Left ventricle myocardium inferior (tissue), 1 donor: Measurements from ENCODE around the gene IMPA2. TPM values are rescaled to one million over a fixed set of nuclear protein-coding genes. Genes with fewer than 3 reads are reported as not detected.
"Not testable (repeated sequence)": the region's sequence is repeated elsewhere in the genome, so short reads cannot be mapped to it uniquely, and the experiment has no call there.

Source experiments
- DNase-seq: peaks from one replicate; pipeline ENCODE4 v3.0.0-alpha.2; 2020
- H3K27ac ChIP-seq: fragments of 200-600 bp; replicated peaks from 2 replicates; pipeline ENCODE4 v1.8.0; 2021
- H3K27me3 ChIP-seq: fragments of 200-600 bp; 2 replicates; pipeline ENCODE4 v1.8.0; 2021; ENCODE audit warnings: low read depth
- H3K36me3 ChIP-seq: fragments of 200-600 bp; 2 replicates; pipeline ENCODE4 v1.8.0; 2021
- H3K4me1 ChIP-seq: fragments of 200-600 bp; 2 replicates; pipeline ENCODE4 v1.8.0; 2021
- H3K4me3 ChIP-seq: fragments of 200-600 bp; 2 replicates; pipeline ENCODE4 v1.8.0; 2021; ENCODE audit warnings: mild to moderate bottlenecking, moderate library complexity
- H3K9me3 ChIP-seq: fragments of 200-600 bp; replicated peaks from 2 replicates; pipeline ENCODE4 v1.8.0; 2021
- CTCF ChIP-seq: fragments of 200-600 bp; IDR thresholded peaks from 2 replicates; pipeline ENCODE4 v1.8.0; 2021; ENCODE audit warnings: antibody characterized with exemption, mild to moderate bottlenecking, borderline replicate concordance
- intact Hi-C: fragments of 100-400 bp; cut with micrococcal nuclease; formaldehyde crosslinking; loops from one replicate; pipeline ENCODE4 v1.11.0; 2022
- total RNA-seq: library from RNA; stranded (reverse); fragmentation: NEBNext Ultra II Directional; extraction: Animal tissue kit (Norgen Biotek cat#: 25700); gene quantifications from one replicate; pipeline ENCODE4 v1.2.1, GENCODE V29; 2021
- donor health status: DM: no; HTN: yes; CAD: no; lungs with severe emphysema.

IMPA2 gene
- total RNA-seq, 1 donor from 2014 or later = 51.5 TPM

- TF ChIP-seq CTCF = peak; percentile 46
- intact Hi-C loops, H3K36me3 ChIP-seq, DNase-seq, H3K4me1 ChIP-seq, H3K27me3 ChIP-seq, H3K9me3 ChIP-seq, H3K27ac ChIP-seq: not testable (repeated sequence)
- H3K4me3 ChIP-seq = peak overlapping the region; percentile 32
Measured at GRCh38 chr18:12068316-12068949, 87.1 kb downstream of the IMPA2 start.

GRCh38 chr18:12068950-12069320 is 87.6 kb downstream of the IMPA2 start:
- intact Hi-C loops = no loop called here
- Histone ChIP-seq H3K4me3 (peak overlapping the region; percentile 32), H3K36me3 (no peaks in the 10 kb centered on the region), H3K4me1 (no peaks in the 10 kb centered on the region), H3K27me3 (peaks cover 4% of the 10 kb centered on the region), H3K27ac (no peak overlapping the region), H3K9me3 (no peaks in the 10 kb centered on the region)
- no peak for TF ChIP-seq CTCF
- DNase-seq = no peak

- intact Hi-C loops, H3K4me1 ChIP-seq, H3K27ac ChIP-seq, DNase-seq, H3K4me3 ChIP-seq, H3K36me3 ChIP-seq, H3K9me3 ChIP-seq, H3K27me3 ChIP-seq: not testable (repeated sequence)
Measured at GRCh38 chr18:12071066-12071465, 89.8 kb downstream of the IMPA2 start.

GRCh38 chr18:12072996-12073395 is 91.7 kb downstream of the IMPA2 start:
- H3K36me3 ChIP-seq = no peaks in the 10 kb centered on the region
- H3K9me3 ChIP-seq = no peaks in the 10 kb centered on the region
- no peak for DNase-seq
- TF ChIP-seq CTCF = no peak
- no peak overlapping the region for H3K4me3 ChIP-seq
- no peak overlapping the region for H3K27ac ChIP-seq
- H3K4me1 ChIP-seq = no peaks in the 10 kb centered on the region
- peaks cover under 1% of the 10 kb centered on the region for H3K27me3 ChIP-seq
- intact Hi-C loops = no loop called here

GRCh38 chr18:12074736-12075135 is 93.4 kb downstream of the IMPA2 start:
- Histone ChIP-seq H3K36me3 (no peaks in the 10 kb centered on the region), H3K4me3 (no peak overlapping the region), H3K27me3 (no peaks in the 10 kb centered on the region), H3K9me3 (no peaks in the 10 kb centered on the region), H3K27ac (no peak overlapping the region), H3K4me1 (no peaks in the 10 kb centered on the region)
- intact Hi-C loops = no loop called here
- no peak for TF ChIP-seq CTCF
- DNase-seq = no peak

- no peak for TF ChIP-seq CTCF
- Histone ChIP-seq H3K4me3 (peak overlapping the region; percentile 45), H3K4me1 (peaks cover 5% of the 10 kb centered on the region), H3K27ac (peak overlapping the region; percentile 59), H3K36me3 (no peaks in the 10 kb centered on the region), H3K27me3 (no peaks in the 10 kb centered on the region), H3K9me3 (no peaks in the 10 kb centered on the region)
- intact Hi-C loops = no loop called here
- DNase-seq = no peak
Measured at GRCh38 chr18:12076424-12077140, 95.3 kb downstream of the IMPA2 start.

GRCh38 chr18:12077994-12078393 is 96.7 kb downstream of the IMPA2 start:
- intact Hi-C loops, H3K27me3 ChIP-seq: not testable (repeated sequence)

More at GRCh38 chr18:12077994-12078393, 96.7 kb downstream of the IMPA2 start:
- not testable (repeated sequence) for H3K4me3 ChIP-seq, H3K36me3 ChIP-seq, H3K27ac ChIP-seq, DNase-seq, H3K9me3 ChIP-seq, H3K4me1 ChIP-seq
